ENCODE measurements around the gene SPOCD1.

GRCh38 chr1:31828926-31829690 lies 13.3 kb upstream of the SPOCD1 start:
- TF ChIP-seq, protein P1, sequence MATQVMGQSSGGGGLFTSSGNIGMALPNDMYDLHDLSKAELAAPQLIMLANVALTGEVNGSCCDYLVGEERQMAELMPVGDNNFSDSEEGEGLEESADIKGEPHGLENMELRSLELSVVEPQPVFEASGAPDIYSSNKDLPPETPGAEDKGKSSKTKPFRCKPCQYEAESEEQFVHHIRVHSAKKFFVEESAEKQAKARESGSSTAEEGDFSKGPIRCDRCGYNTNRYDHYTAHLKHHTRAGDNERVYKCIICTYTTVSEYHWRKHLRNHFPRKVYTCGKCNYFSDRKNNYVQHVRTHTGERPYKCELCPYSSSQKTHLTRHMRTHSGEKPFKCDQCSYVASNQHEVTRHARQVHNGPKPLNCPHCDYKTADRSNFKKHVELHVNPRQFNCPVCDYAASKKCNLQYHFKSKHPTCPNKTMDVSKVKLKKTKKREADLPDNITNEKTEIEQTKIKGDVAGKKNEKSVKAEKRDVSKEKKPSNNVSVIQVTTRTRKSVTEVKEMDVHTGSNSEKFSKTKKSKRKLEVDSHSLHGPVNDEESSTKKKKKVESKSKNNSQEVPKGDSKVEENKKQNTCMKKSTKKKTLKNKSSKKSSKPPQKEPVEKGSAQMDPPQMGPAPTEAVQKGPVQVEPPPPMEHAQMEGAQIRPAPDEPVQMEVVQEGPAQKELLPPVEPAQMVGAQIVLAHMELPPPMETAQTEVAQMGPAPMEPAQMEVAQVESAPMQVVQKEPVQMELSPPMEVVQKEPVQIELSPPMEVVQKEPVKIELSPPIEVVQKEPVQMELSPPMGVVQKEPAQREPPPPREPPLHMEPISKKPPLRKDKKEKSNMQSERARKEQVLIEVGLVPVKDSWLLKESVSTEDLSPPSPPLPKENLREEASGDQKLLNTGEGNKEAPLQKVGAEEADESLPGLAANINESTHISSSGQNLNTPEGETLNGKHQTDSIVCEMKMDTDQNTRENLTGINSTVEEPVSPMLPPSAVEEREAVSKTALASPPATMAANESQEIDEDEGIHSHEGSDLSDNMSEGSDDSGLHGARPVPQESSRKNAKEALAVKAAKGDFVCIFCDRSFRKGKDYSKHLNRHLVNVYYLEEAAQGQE (IDR thresholded peaks at IDR 0.05; ENCODE audit: low read depth): no peak
- TF ChIP-seq RAD21 (IDR thresholded peaks at IDR 0.05; ENCODE audit: low read depth): no peak
- TF ChIP-seq CEBPB (IDR thresholded peaks at IDR 0.05): no peak

All from Ishikawa (cell line).